ENCODE results near the gene NEIL1. TPM values are rescaled to one million over a fixed set of nuclear protein-coding genes. Genes with fewer than 3 reads are reported as not detected.
A peak's percentile ranks its signal among the peaks of the same experiment; 100 is the strongest.

NEIL1 gene
- total and polyA plus RNA-seq, 10 of the 15 experiments (the other 5 are each of a cell fraction or from before 2014, with no cell fraction given): 0.10 to 2.3 (median 0.66) TPM

GRCh38 chr15:75335313-75335704, 11.5 kb upstream of the NEIL1 start:
- no peak overlapping the region for H3K27ac ChIP-seq (ENCODE audit: control insufficient read depth, insufficient read depth)
- H3K36me3 ChIP-seq (ENCODE audit: control insufficient read depth in 2 of 2, insufficient read depth in 2 of 2, low read length in 1 of 2): peaks cover 0 to 5% of the 10 kb centered on the region in 2 experiments; a peak in 1 of 4 replicates
- ChIA-PET CTCF (interaction anchor here (1.3 to 2.5 kb wide), 2 partner anchors 32 to 351 kb away, joined by 3 to 15 read pairs; partner anchors contain the start of gene MAN2C1), POLR2A (interaction anchor here (1.0 to 1.6 kb wide), 2 partner anchors 33 to 305 kb away, joined by 3 to 7 read pairs; partner anchors contain the start of genes IMP3 and MAN2C1), RAD21 (ENCODE audit: unreplicated experiment) (interaction anchor here (0.9 to 1.4 kb wide), 2 partner anchors 33 to 292 kb away, joined by 3 to 8 read pairs; partner anchors contain the start of gene MAN2C1), SMC1A (ENCODE audit: uncharacterized antibody, unreplicated experiment) (interaction anchor here (1.3 to 1.7 kb wide), 3 partner anchors 14 to 312 kb away, joined by 3 to 6 read pairs (median 3); partner anchors contain the start of genes MAN2C1 and PPCDC)
- H3K4me2 ChIP-seq (ENCODE audit: control insufficient read depth, insufficient read depth): peak overlapping the region; percentile 94
- no peaks in the 10 kb centered on the region; the same call in 1 of the 2 replicates for H3K4me1 ChIP-seq (ENCODE audit: control insufficient read depth, insufficient read depth, low read length)
- no TSS peak for BruUV-seq (replicated peaks)
- H3K79me2 ChIP-seq (ENCODE audit: control insufficient read depth, insufficient read depth, low read length): peaks cover 10% of the 10 kb centered on the region
- no peaks in the 10 kb centered on the region for H4K20me1 ChIP-seq (ENCODE audit: control insufficient read depth, insufficient read depth)
- no peak for FAIRE-seq
- no peaks in the 10 kb centered on the region for H3K9me3 ChIP-seq (replicated peaks; ENCODE audit: control insufficient read depth, insufficient read depth, low read length)
- TF ChIP-seq ZSCAN29 (IDR thresholded peaks at IDR 0.05) (no peak), SUZ12 (IDR thresholded peaks at IDR 0.05; ENCODE audit: unreplicated experiment) (no peak), CEBPB (IDR thresholded peaks at IDR 0.05; ENCODE audit: borderline replicate concordance in 1 of 2, low read depth in 2 of 2, low read length in 2 of 2) (no peak), STAT1 (conservative IDR thresholded peaks at IDR 0.05) (no peak), MEF2B (IDR thresholded peaks at IDR 0.05; ENCODE audit: partially characterized antibody, poor library complexity, severe bottlenecking) (no peak), POU2F2 (IDR thresholded peaks at IDR 0.05; ENCODE audit: borderline replicate concordance, low read depth, low read length) (no peak), YY1 (IDR thresholded peaks at IDR 0.05; ENCODE audit: low read depth, low read length) (no peak)
- ATAC-seq: no peak
- in situ Hi-C loops (cut with MboI) (no loop called here), intact Hi-C loops (cut with micrococcal nuclease; ENCODE audit: unreplicated experiment) (no loop called here)
- no peak overlapping the region for H3K9ac ChIP-seq (ENCODE audit: control insufficient read depth, insufficient read depth, low read length)
- no peaks in the 10 kb centered on the region for H3K27me3 ChIP-seq (replicated peaks in 1 of 2; ENCODE audit: control insufficient read depth in 2 of 2, insufficient read depth in 2 of 2, low read length in 1 of 2)
- 45% methylated on average over 3 of the region's 3 CpGs for WGBS (ENCODE audit: insufficient coverage, insufficient replicate concordance, low lambda C conversion rate, missing lambda C conversion rate)
- DNase-seq (ENCODE audit: low read depth, low spot score): no peak
- H2AFZ ChIP-seq (ENCODE audit: control insufficient read depth, low read depth, low read length): peak overlapping the region; percentile 92
- peak overlapping the region; percentile 96 for H3K4me3 ChIP-seq
